GM19238 (cell line): ENCODE results near the gene STK10.

Source experiments
- DNase-seq: peaks from one replicate; pipeline ENCODE4 v3.0.0; 2011; ENCODE audit warnings: low spot score; ENCODE audit not compliant: insufficient read length

STK10 gene

GRCh38 chr5:172110260-172110815, 77.7 kb downstream of the STK10 start:
- no peak for DNase-seq

GRCh38 chr5:172109749-172110148, 78.3 kb downstream of the STK10 start:
- DNase-seq = no peak

- DNase-seq = no peak
These were observed 80.5 kb downstream of the STK10 start for GRCh38 chr5:172107571-172107970.

GRCh38 chr5:172106511-172107356, 81.3 kb downstream of the STK10 start:
- DNase-seq = peak; percentile 23

GRCh38 chr5:172105811-172106210, 82.2 kb downstream of the STK10 start:
- DNase-seq = no peak

GRCh38 chr5:172104801-172105701, 83.0 kb downstream of the STK10 start:
- no peak for DNase-seq

- DNase-seq = no peak
These were observed 84.0 kb downstream of the STK10 start for GRCh38 chr5:172104021-172104420.

- DNase-seq = no peak
These were observed 85.0 kb downstream of the STK10 start for GRCh38 chr5:172102913-172103626.

- no peak for DNase-seq
These were observed 85.7 kb downstream of the STK10 start for GRCh38 chr5:172102218-172102870.

- DNase-seq = no peak
These were observed 86.3 kb downstream of the STK10 start for GRCh38 chr5:172101547-172102217.

- DNase-seq = no peak
These were observed 89.1 kb downstream of the STK10 start for GRCh38 chr5:172098883-172099282.

- no peak for DNase-seq
These were observed 90.0 kb downstream of the STK10 start for GRCh38 chr5:172098046-172098445.

- DNase-seq = no peak
These were observed 90.7 kb downstream of the STK10 start for GRCh38 chr5:172097356-172097755.

- DNase-seq = no peak
These were observed 91.7 kb downstream of the STK10 start for GRCh38 chr5:172096207-172096940.

- DNase-seq = no peak
These were observed 92.4 kb downstream of the STK10 start for GRCh38 chr5:172095368-172096206.

GRCh38 chr5:172093965-172094364, 94.1 kb downstream of the STK10 start:
- DNase-seq = no peak

GRCh38 chr5:172093559-172093958, 94.5 kb downstream of the STK10 start:
- DNase-seq = no peak

GRCh38 chr5:172091956-172092732, 95.9 kb downstream of the STK10 start:
- no peak for DNase-seq
